SU-DHL-6 (cell line): Measurements from ENCODE around the gene TSHZ2.

Experiments
- H2AFZ ChIP-seq: fragments of 200-600 bp; sonication (generic); 2 replicates; pipeline ENCODE4 v1.6.1; 2014; ENCODE audit warnings: low read depth, mild to moderate bottlenecking, moderate library complexity, mixed read lengths, antibody characterized with exemption, low read length; ENCODE audit not compliant: severe bottlenecking
- H3F3A ChIP-seq: fragments of 200-600 bp; shearing (Covaris generic); 2 replicates; pipeline ENCODE4 v1.6.0; 2016; ENCODE audit warnings: antibody characterized with exemption, mild to moderate bottlenecking; ENCODE audit not compliant: insufficient read depth
- H3K27ac ChIP-seq: fragments of 200-600 bp; sonication (generic); 2 replicates; pipeline ENCODE4 v1.5.1; 2016; ENCODE audit warnings: low read depth, mild to moderate bottlenecking, low read length, moderate library complexity, mixed read lengths
- H3K27me3 ChIP-seq: fragments of 200-600 bp; sonication (generic), shearing (Covaris generic); 2 replicates; pipeline ENCODE4 v1.6.0; 2014; ENCODE audit warnings: mild to moderate bottlenecking, low read length
- H3K36me3 ChIP-seq: fragments of 200-600 bp; sonication (generic); 2 replicates; pipeline ENCODE4 v1.6.1; 2014; ENCODE audit warnings: mild to moderate bottlenecking, low read length, mixed read lengths
- H3K4me2 ChIP-seq: fragments of 300-600, 200-600 bp; shearing (Covaris generic), sonication (generic); 2 replicates; pipeline ENCODE4 v1.6.0; 2014; ENCODE audit warnings: low read length, low read depth, mild to moderate bottlenecking; ENCODE audit not compliant: poor library complexity, severe bottlenecking
- H3K4me3 ChIP-seq: fragments of 200-600 bp; sonication (generic); 2 replicates; pipeline ENCODE4 v1.5.1; 2014; ENCODE audit warnings: antibody characterized with exemption, low read length, mild to moderate bottlenecking, mixed read lengths; ENCODE audit not compliant: insufficient read depth, poor library complexity, severe bottlenecking
- H3K79me2 ChIP-seq: fragments of 200-600 bp; sonication (generic); 2 replicates; pipeline ENCODE4 v1.6.1; 2014; ENCODE audit warnings: mild to moderate bottlenecking, low read length, moderate library complexity; ENCODE audit not compliant: insufficient read depth
- H3K9ac ChIP-seq: fragments of 200-600 bp; sonication (generic); 2 replicates; pipeline ENCODE4 v1.7.0; 2014; ENCODE audit warnings: mild to moderate bottlenecking, low read length
- H3K9me2 ChIP-seq: fragments of 200-600 bp; sonication (generic); replicated peaks from 2 replicates; pipeline ENCODE4 v1.6.1; 2014; ENCODE audit warnings: low read length; ENCODE audit not compliant: insufficient read depth
- H3K9me3 ChIP-seq: fragments of 200-600 bp; sonication (generic); 2 replicates; pipeline ENCODE4 v1.6.1; 2014; ENCODE audit warnings: low read length, mixed read lengths; ENCODE audit not compliant: insufficient read depth
- H4K20me1 ChIP-seq: fragments of 200-600 bp; sonication (generic); 2 replicates; pipeline ENCODE4 v1.6.1; 2014; ENCODE audit warnings: low read depth, mild to moderate bottlenecking, antibody characterized with exemption, low read length, moderate library complexity, mixed read lengths
- CTCF ChIP-seq: fragments of 200-600 bp; sonication (generic); IDR thresholded peaks from one replicate; pipeline ENCODE4 v1.5.1; 2017; ENCODE audit warnings: antibody characterized with exemption, mild to moderate bottlenecking, low read length, moderate library complexity; ENCODE audit not compliant: insufficient read depth, poor library complexity, severe bottlenecking
- EZH2phosphoT487 ChIP-seq: fragments of 200-600 bp; sonication (generic), shearing (Covaris generic); conservative IDR thresholded peaks from 2 replicates; pipeline ENCODE4 v1.6.1; 2018; ENCODE audit warnings: mild to moderate bottlenecking, antibody characterized with exemption, low read length, moderate library complexity, mixed read lengths

The TSHZ2 gene

GRCh38 chr20:53078761-53079160 lies 106.6 kb downstream of the TSHZ2 start:
- no peaks in the 10 kb centered on the region for H4K20me1 ChIP-seq
- H3K4me3 ChIP-seq: no peak overlapping the region
- H3K79me2 ChIP-seq: no peaks in the 10 kb centered on the region
- H3K27me3 ChIP-seq: no peaks in the 10 kb centered on the region
- H3K9me2 ChIP-seq: no peaks in the 10 kb centered on the region
- TF ChIP-seq EZH2phosphoT487 (no peak), CTCF (no peak)
- no peak overlapping the region for H2AFZ ChIP-seq
- H3K9me3 ChIP-seq: no peaks in the 10 kb centered on the region
- no peaks in the 10 kb centered on the region for H3K36me3 ChIP-seq
- no peaks in the 10 kb centered on the region for H3F3A ChIP-seq
- H3K9ac ChIP-seq: no peak overlapping the region
- H3K4me2 ChIP-seq: no peak overlapping the region
- no peak overlapping the region for H3K27ac ChIP-seq

- H3K9me2 ChIP-seq: no peaks in the 10 kb centered on the region
- H3F3A ChIP-seq: no peaks in the 10 kb centered on the region
- H3K9ac ChIP-seq: no peak overlapping the region
- no peak overlapping the region for H2AFZ ChIP-seq
- TF ChIP-seq CTCF: no peak
- TF ChIP-seq EZH2phosphoT487: no peak
- H3K27me3 ChIP-seq: no peaks in the 10 kb centered on the region
- no peaks in the 10 kb centered on the region for H4K20me1 ChIP-seq
- H3K4me2 ChIP-seq: no peak overlapping the region
- no peaks in the 10 kb centered on the region for H3K79me2 ChIP-seq
- no peak overlapping the region for H3K27ac ChIP-seq
- no peaks in the 10 kb centered on the region for H3K9me3 ChIP-seq
- no peaks in the 10 kb centered on the region for H3K36me3 ChIP-seq
- H3K4me3 ChIP-seq: no peak overlapping the region
These were observed 107.1 kb downstream of the TSHZ2 start for GRCh38 chr20:53079261-53079691.

- Histone ChIP-seq H3K4me3 (no peak overlapping the region), H3K36me3 (no peaks in the 10 kb centered on the region), H3K27ac (no peak overlapping the region), H3K9me2 (no peaks in the 10 kb centered on the region), H4K20me1 (no peaks in the 10 kb centered on the region), H3K27me3 (no peaks in the 10 kb centered on the region), H3K4me2 (no peak overlapping the region), H3K79me2 (no peaks in the 10 kb centered on the region), H3K9ac (no peak overlapping the region), H2AFZ (no peak overlapping the region), H3F3A (no peaks in the 10 kb centered on the region), H3K9me3 (no peaks in the 10 kb centered on the region)
- TF ChIP-seq CTCF (no peak), EZH2phosphoT487 (no peak)
These were observed 107.9 kb downstream of the TSHZ2 start for GRCh38 chr20:53079828-53080686.
